ENCODE measurements around the gene UBQLNL.

DNA sequence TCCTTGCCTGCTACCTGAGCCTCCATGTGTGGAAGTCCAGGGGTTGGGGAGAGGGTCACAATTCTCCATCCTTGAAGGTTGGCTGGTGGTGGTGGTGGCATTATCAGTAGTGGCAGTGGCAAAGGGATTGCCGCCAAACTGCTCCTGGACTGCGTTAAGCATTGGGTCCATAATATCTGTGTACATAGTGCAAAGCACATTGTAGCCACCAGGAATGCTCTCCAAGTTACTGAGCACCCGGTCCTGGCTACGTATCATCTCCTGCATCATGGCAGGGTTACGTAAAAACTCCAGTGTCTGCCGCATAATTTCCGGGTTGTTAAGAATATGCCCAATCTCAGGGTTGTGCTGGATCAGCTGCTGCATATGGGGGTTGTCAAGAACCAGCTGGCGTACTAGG lies 7.9 kb downstream of the UBQLNL start:
- TF ChIP-seq CTCF (IDR thresholded peaks at IDR 0.05; ENCODE audit: low read depth, low read length): no peak
- TF ChIP-seq POLR2A (IDR thresholded peaks at IDR 0.05; ENCODE audit: extremely low read depth, insufficient read length): no peak
- TF ChIP-seq MYC (IDR thresholded peaks at IDR 0.05; ENCODE audit: low read depth, low read length): no peak
- no peak for TF ChIP-seq MAX (IDR thresholded peaks at IDR 0.05; ENCODE audit: low read depth, low read length)
